CD4-positive, CD25-positive, alpha-beta regulatory T cell (primary cell): Measurements from ENCODE around the gene MMP21. TPM values are rescaled to one million over a fixed set of nuclear protein-coding genes. Genes with fewer than 3 reads are reported as not detected.

ENCODE experiments used
- ATAC-seq, 2 donors: fragments of 150-1000 bp; cut with Tn5 transposase; one replicate each; pipeline ENCODE4 v1.10.0; 2021; ENCODE audit warnings: low read depth in 2 of 2, moderate number of reproducible peaks in 2 of 2, moderate library complexity in 1 of 2
- DNase-seq, 3 donors: peaks; one replicate each; pipeline versions ENCODE4 v3.0.0 to v3.0.0-alpha.2; 2012 to 2022; ENCODE audit warnings: mixed read lengths in 1 of 3
- H3K27ac ChIP-seq: one replicate; pipeline ENCODE4 v1.7.0; 2013; ENCODE audit warnings: mild to moderate bottlenecking, low read length; ENCODE audit not compliant: insufficient read depth, poor library complexity, severe bottlenecking
- H3K27me3 ChIP-seq: one replicate; pipeline ENCODE4 v1.7.0; 2013; ENCODE audit warnings: low read length; ENCODE audit not compliant: control insufficient read depth, insufficient read depth
- H3K36me3 ChIP-seq: one replicate; pipeline ENCODE4 v1.7.0; 2013; ENCODE audit warnings: mild to moderate bottlenecking, low read length, moderate library complexity; ENCODE audit not compliant: control insufficient read depth, insufficient read depth
- H3K4me1 ChIP-seq: 2 replicates; pipeline ENCODE4 v1.7.0; 2013; ENCODE audit warnings: mild to moderate bottlenecking, low read length; ENCODE audit not compliant: insufficient read depth, control insufficient read depth, poor library complexity, severe bottlenecking
- H3K4me3 ChIP-seq: one replicate; pipeline ENCODE4 v1.7.0; 2013; ENCODE audit warnings: low read depth, mild to moderate bottlenecking, low read length, moderate library complexity
- H3K9me3 ChIP-seq, 2 experiments: 1 replicate in 1 of 2; 2 replicates in 1 of 2; pipeline ENCODE4 v1.7.0; 2013; ENCODE audit warnings: low read length in 2 of 2, mild to moderate bottlenecking in 1 of 2, moderate library complexity in 1 of 2; ENCODE audit not compliant: control insufficient read depth in 2 of 2
- H3K27ac Mint-ChIP-seq, 3 donors: one replicate each; pipeline ENCODE4 v1.8.0; 2020 to 2022; ENCODE audit warnings: mild to moderate bottlenecking in 3 of 3, mixed read lengths in 3 of 3, moderate library complexity in 2 of 3
- H3K27me3 Mint-ChIP-seq: one replicate; pipeline ENCODE4 v1.8.0; 2022; ENCODE audit warnings: mild to moderate bottlenecking, mixed read lengths
- H3K36me3 Mint-ChIP-seq: one replicate; pipeline ENCODE4 v1.8.0; 2020; ENCODE audit warnings: mixed read lengths
- H3K4me1 Mint-ChIP-seq, 4 donors: one replicate each; pipeline ENCODE4 v1.8.0; 2020 to 2022; ENCODE audit warnings: mixed read lengths in 4 of 4, mild to moderate bottlenecking in 1 of 4
- H3K4me3 Mint-ChIP-seq, 4 donors: one replicate each; pipeline ENCODE4 v1.8.0; 2020 to 2022; ENCODE audit warnings: mild to moderate bottlenecking in 4 of 4, mixed read lengths in 4 of 4, moderate library complexity in 3 of 4
- H3K9me3 Mint-ChIP-seq, 7 donors: one replicate each; pipeline ENCODE4 v1.8.0; 2020 to 2022; ENCODE audit warnings: mixed read lengths in 7 of 7, mild to moderate bottlenecking in 3 of 7, moderate library complexity in 2 of 7
- polyA plus RNA-seq, 4 donors: library from polyadenylated mRNA; unstranded; fragments of 300-500 nt; fragmentation: Illumina TruSeq; gene quantifications; one replicate each; pipeline ENCODE4 v1.2.3, GENCODE V29; 2021
- total RNA-seq: library from RNA; stranded (reverse); gene quantifications from one replicate; pipeline ENCODE4 v1.2.3, GENCODE V29; 2022

The MMP21 gene
- total and polyA plus RNA-seq, 5 donors from 2014 or later = 0.14 to 0.59 TPM; not detected in 3

- Mint-ChIP-seq H3K4me1 (no peaks in the 10 kb centered on the region), H3K9me3 (no peaks in the 10 kb centered on the region), H3K27me3 (no peaks in the 10 kb centered on the region), H3K4me3 (no peak overlapping the region), H3K27ac (no peak overlapping the region), H3K36me3 (peaks cover 14% of the 10 kb centered on the region)
- Histone ChIP-seq H3K27me3 (no peaks in the 10 kb centered on the region), H3K4me3 (no peak overlapping the region), H3K9me3 (no peaks in the 10 kb centered on the region), H3K4me1 (no peaks in the 10 kb centered on the region), H3K27ac (no peak overlapping the region), H3K36me3 (peaks cover 14% of the 10 kb centered on the region)
- no peak for DNase-seq
- ATAC-seq = no peak
These were observed 4.8 kb downstream of the MMP21 start for GRCh38 chr10:125770844-125771243.

- H3K27me3 ChIP-seq = no peaks in the 10 kb centered on the region
- peaks cover 28% of the 10 kb centered on the region for H3K36me3 Mint-ChIP-seq
- ATAC-seq = no peak
- DNase-seq = no peak
- peak overlapping the region in 1 of 3 donors; percentile 25 for H3K27ac Mint-ChIP-seq
- H3K4me1 Mint-ChIP-seq = peaks cover 0 to 3% (median 0%) of the 10 kb centered on the region in 4 donors
- H3K27me3 Mint-ChIP-seq = no peaks in the 10 kb centered on the region
- H3K4me3 Mint-ChIP-seq = no peak overlapping the region
- H3K9me3 ChIP-seq = no peaks in the 10 kb centered on the region
- H3K27ac ChIP-seq = no peak overlapping the region
- H3K4me3 ChIP-seq = no peak overlapping the region
- no peaks in the 10 kb centered on the region for H3K4me1 ChIP-seq
- no peaks in the 10 kb centered on the region for H3K9me3 Mint-ChIP-seq
- H3K36me3 ChIP-seq = peaks cover 30% of the 10 kb centered on the region
These were observed 6.4 kb downstream of the MMP21 start for GRCh38 chr10:125769175-125769574.

DNA sequence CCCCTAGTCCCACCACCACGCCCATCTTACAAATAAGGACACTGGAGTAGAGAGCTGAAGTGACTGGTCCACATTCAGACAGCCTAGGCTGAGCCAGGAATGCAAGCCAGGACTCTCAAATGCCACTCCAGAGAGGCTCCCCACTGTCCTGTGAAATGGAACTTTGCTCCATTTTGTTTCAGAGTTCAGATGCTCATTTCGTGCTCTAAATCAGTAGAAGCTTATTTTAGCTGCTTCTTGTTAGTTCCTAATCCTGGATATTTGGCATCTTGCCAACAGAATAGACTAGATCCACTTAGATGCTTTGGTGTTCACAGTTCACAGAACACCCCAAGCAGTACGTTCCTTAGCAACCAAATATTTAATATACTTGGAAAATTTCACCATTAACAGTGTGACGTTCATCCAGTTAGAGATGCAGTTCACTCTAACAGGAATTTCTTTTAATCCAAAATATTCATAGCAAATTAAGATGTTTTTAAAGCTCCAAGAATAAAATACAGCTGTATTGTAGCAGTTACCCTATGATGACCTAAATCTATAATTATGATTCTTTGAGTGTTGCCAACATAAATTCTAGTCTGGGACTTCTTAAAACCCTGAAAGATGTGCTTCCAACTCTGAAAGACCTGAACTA, 7.3 kb downstream of the MMP21 start:
- ATAC-seq (no peak), DNase-seq (no peak)
- Mint-ChIP-seq H3K4me3 (no peak overlapping the region), H3K36me3 (peaks cover 30% of the 10 kb centered on the region), H3K4me1 (peaks cover 0 to 3% (median 0%) of the 10 kb centered on the region in 4 donors), H3K9me3 (no peaks in the 10 kb centered on the region), H3K27ac (peak overlapping the region in 2 of 3 donors; percentile 41 to 61), H3K27me3 (no peaks in the 10 kb centered on the region)
- Histone ChIP-seq H3K4me1 (no peaks in the 10 kb centered on the region), H3K9me3 (no peaks in the 10 kb centered on the region), H3K36me3 (peaks cover 38% of the 10 kb centered on the region), H3K27ac (no peak overlapping the region), H3K4me3 (no peak overlapping the region), H3K27me3 (no peaks in the 10 kb centered on the region)

DNA sequence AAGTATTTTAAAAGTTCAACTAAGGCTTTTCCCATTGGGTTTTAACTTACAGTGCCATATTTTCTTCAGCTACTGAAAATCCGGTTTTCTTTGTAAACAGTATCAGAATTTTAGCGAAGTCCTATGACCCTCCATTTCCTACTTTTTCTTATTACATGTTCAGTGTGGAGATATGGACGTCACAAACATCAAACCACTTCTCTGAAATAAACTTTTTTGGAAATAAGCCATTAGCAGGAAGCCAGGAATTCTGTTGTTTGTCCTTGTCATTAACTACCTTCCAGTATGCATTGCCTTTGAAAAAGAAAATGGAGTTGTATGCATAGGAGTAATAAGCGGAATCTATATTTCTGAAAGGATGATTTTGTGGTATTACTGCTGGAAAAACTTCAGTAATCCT, 9.1 kb downstream of the MMP21 start:
- H3K27me3 Mint-ChIP-seq = no peaks in the 10 kb centered on the region
- Histone ChIP-seq H3K4me1 (no peaks in the 10 kb centered on the region), H3K27me3 (no peaks in the 10 kb centered on the region), H3K4me3 (no peak overlapping the region), H3K36me3 (peaks cover 54% of the 10 kb centered on the region), H3K9me3 (no peaks in the 10 kb centered on the region), H3K27ac (no peak overlapping the region)
- peaks cover 41% of the 10 kb centered on the region for H3K36me3 Mint-ChIP-seq
- peaks cover 0 to 3% (median 0%) of the 10 kb centered on the region in 4 donors for H3K4me1 Mint-ChIP-seq
- H3K9me3 Mint-ChIP-seq = no peaks in the 10 kb centered on the region
- no peak for DNase-seq
- H3K27ac Mint-ChIP-seq = peak overlapping the region in 1 of 3 donors; percentile 11
- ATAC-seq = no peak
- no peak overlapping the region for H3K4me3 Mint-ChIP-seq

DNA sequence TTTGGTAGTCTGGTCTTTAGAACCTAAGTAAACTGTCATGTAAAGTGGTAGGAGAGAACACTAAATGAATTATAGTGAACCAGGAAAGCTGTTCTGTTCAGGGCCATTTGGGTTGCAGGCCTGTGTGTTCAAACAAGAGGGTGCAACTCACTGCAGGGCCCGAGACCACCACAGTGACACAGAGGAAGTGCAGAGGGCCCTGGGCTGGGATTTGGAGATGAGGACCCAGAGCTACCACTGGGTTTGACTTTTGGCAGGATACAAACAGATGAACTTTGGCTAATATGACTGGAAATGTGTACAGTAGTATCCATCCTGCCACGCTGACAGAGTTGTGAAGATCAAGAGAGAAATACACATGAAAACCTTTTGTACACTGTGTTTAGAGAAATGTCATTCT, 9.8 kb downstream of the MMP21 start:
- Mint-ChIP-seq H3K27ac (no peak overlapping the region), H3K4me3 (no peak overlapping the region), H3K27me3 (no peaks in the 10 kb centered on the region), H3K9me3 (no peaks in the 10 kb centered on the region), H3K4me1 (peaks cover 0 to 3% (median 0%) of the 10 kb centered on the region in 4 donors), H3K36me3 (peaks cover 45% of the 10 kb centered on the region)
- Histone ChIP-seq H3K27me3 (no peaks in the 10 kb centered on the region), H3K27ac (no peak overlapping the region), H3K9me3 (no peaks in the 10 kb centered on the region), H3K36me3 (peaks cover 61% of the 10 kb centered on the region), H3K4me3 (no peak overlapping the region), H3K4me1 (no peaks in the 10 kb centered on the region)
- ATAC-seq (no peak), DNase-seq (no peak)

GRCh38 chr10:125762692-125763648, 12.7 kb downstream of the MMP21 start:
- Histone ChIP-seq H3K9me3 (no peaks in the 10 kb centered on the region), H3K36me3 (peaks cover 86% of the 10 kb centered on the region), H3K4me3 (no peak overlapping the region), H3K27me3 (no peaks in the 10 kb centered on the region), H3K27ac (no peak overlapping the region), H3K4me1 (no peaks in the 10 kb centered on the region)
- no peaks in the 10 kb centered on the region for H3K27me3 Mint-ChIP-seq
- peak overlapping the region in 1 of 3 donors; percentile 17 for H3K27ac Mint-ChIP-seq
- DNase-seq = no peak
- H3K9me3 Mint-ChIP-seq = no peaks in the 10 kb centered on the region
- no peak for ATAC-seq
- peaks cover 0 to 6% (median 2%) of the 10 kb centered on the region in 4 donors for H3K4me1 Mint-ChIP-seq
- H3K36me3 Mint-ChIP-seq = peaks cover 50% of the 10 kb centered on the region
- no peak overlapping the region for H3K4me3 Mint-ChIP-seq

DNA sequence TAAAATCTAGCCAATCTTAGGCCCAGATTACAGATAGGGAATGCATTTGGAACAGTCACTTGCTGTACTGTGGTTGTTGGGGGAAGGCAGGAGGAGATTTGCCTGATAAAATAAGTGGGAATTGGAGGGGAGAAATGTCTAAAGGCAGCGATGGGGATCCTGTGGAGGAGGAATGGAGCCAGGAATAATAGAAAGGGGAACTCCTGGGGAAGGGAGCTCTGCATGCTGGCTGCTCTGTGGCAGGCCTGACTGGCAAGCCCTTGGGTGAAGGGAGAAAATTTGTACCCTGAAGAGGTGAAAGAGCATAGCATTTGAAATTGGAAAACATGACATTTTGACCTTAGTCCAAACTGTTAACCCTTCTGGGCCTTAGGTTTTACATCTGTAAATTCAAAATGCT, 13.7 kb downstream of the MMP21 start:
- Mint-ChIP-seq H3K36me3 (peaks cover 58% of the 10 kb centered on the region), H3K27ac (no peak overlapping the region), H3K4me3 (no peak overlapping the region), H3K27me3 (no peaks in the 10 kb centered on the region), H3K4me1 (peaks cover 0 to 13% (median 3%) of the 10 kb centered on the region in 4 donors), H3K9me3 (no peaks in the 10 kb centered on the region)
- peaks cover 87% of the 10 kb centered on the region for H3K36me3 ChIP-seq
- no peak overlapping the region for H3K4me3 ChIP-seq
- DNase-seq (no peak), ATAC-seq (no peak)
- no peak overlapping the region for H3K27ac ChIP-seq
- no peaks in the 10 kb centered on the region for H3K9me3 ChIP-seq
- H3K4me1 ChIP-seq = no peaks in the 10 kb centered on the region
- no peaks in the 10 kb centered on the region for H3K27me3 ChIP-seq
